ENCODE measurements around the gene ATXN2. TPM values are rescaled to one million over a fixed set of nuclear protein-coding genes. Genes with fewer than 3 reads are reported as not detected.
A peak's percentile ranks its signal among the peaks of the same experiment; 100 is the strongest.
"Not testable (repeated sequence)": the region's sequence is repeated elsewhere in the genome, so short reads cannot be mapped to it uniquely, and the experiment has no call there.

The ATXN2 gene
- total RNA-seq, 1 donor from 2014 or later = 10.9 TPM

GRCh38 chr12:111405149-111405858 lies 193.8 kb downstream of the ATXN2 start:
- peak; percentile 92 to 96 for DNase-seq (ENCODE audit: low read depth in 2 of 2)

DNA sequence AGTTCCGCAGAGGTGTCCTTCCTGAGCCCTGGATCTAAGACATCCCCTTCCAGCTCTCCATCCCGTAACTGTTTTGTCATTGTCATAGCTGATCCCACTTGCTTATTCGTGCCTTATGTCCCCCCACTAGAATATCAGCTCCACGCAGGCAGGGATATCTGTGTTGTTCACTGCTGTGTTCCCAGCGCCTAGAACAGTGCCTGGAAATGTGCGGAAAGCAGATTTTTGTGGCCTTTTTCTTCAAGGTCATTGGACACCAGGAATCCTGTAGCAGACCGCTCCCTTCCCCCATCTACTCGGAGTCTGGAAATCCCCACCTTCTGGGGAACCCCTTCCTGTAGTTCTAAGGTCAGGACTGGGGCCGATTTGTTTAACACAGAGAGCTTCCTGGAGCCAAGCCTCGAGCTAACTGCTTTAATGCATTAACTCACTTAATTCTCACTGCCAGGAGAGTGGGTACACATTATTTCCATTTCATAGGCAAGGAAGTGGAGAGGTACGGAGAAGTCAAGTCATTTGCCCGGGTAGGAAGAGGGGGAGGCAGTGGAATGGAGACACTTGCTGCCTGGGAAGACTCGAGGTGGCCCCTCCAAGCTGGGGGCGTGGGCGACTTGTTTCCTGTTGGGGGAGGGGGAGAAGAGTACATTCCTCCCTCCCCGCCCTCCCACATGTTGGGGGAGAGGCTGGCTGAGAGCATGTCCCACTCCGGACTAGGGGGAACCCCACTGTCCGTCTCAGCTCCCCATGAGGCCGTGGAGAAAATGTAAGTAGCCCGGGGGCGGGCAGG lies 194.6 kb downstream of the ATXN2 start:
- DNase-seq (ENCODE audit: low read depth in 2 of 2) = peak in 1 of 2 donors; percentile 84

- DNase-seq (ENCODE audit: low read depth in 2 of 2) = not testable (repeated sequence)
Observed at GRCh38 chr12:111402490-111402824, 196.7 kb downstream of the ATXN2 start.

Other genes with a start within 250 kb of the ATXN2 start
- 5.6 and 12.5 TPM in 2 replicates for gene PHETA1, start 230.2 kb downstream of the ATXN2 start, total RNA-seq
- 42.0 and 52.2 TPM in 2 replicates for gene SH2B3, start 193.4 kb downstream of the ATXN2 start, total RNA-seq
- 12.6 and 16.9 TPM in 2 replicates for gene BRAP, start 86.6 kb upstream of the ATXN2 start, total RNA-seq
- gene ACAD10, start 86.7 kb upstream of the ATXN2 start, total RNA-seq = 7.6 and 10.9 TPM in 2 replicates
- gene ALDH2, start 167.6 kb upstream of the ATXN2 start, total RNA-seq = 40.6 and 62.2 TPM in 2 replicates
- gene MAPKAPK5, start 242.9 kb upstream of the ATXN2 start, total RNA-seq = 17.8 and 21.9 TPM in 2 replicates